Astrocyte (in vitro differentiated cells and primary cell): ENCODE data around the gene ARHGEF10L. TPM values are rescaled to one million over a fixed set of nuclear protein-coding genes. Genes with fewer than 3 reads are reported as not detected.

ENCODE experiments used
- DNase-seq: peaks from one replicate; pipeline ENCODE4 v3.0.0-alpha.2; 2010; ENCODE audit warnings: low read depth
- FAIRE-seq: peaks from 2 replicates; lab custom pipeline; 2011; peaks lifted over from hg19 to GRCh38; lab: Jason Lieb, UNC
- H2AFZ ChIP-seq: 2 replicates; pipeline ENCODE4 v1.6.0; 2012; ENCODE audit warnings: low read depth, low read length, inconsistent platforms
- H3K27ac ChIP-seq: 2 replicates; pipeline ENCODE4 v1.5.1; 2011; ENCODE audit warnings: low read depth, low read length, inconsistent platforms
- H3K27me3 ChIP-seq: 2 replicates; pipeline ENCODE4 v1.6.0; 2011; ENCODE audit warnings: low read length, inconsistent platforms; ENCODE audit not compliant: insufficient read depth
- H3K36me3 ChIP-seq: 2 replicates; pipeline ENCODE4 v1.5.1; 2011; ENCODE audit warnings: low read length, inconsistent platforms; ENCODE audit not compliant: insufficient read depth
- H3K4me1 ChIP-seq: 2 replicates; pipeline ENCODE4 v1.5.1; 2011; ENCODE audit warnings: low read length, inconsistent platforms; ENCODE audit not compliant: insufficient read depth
- H3K4me2 ChIP-seq: 2 replicates; pipeline ENCODE4 v1.6.0; 2012; ENCODE audit warnings: low read length, inconsistent platforms
- H3K4me3 ChIP-seq: 2 replicates; pipeline ENCODE4 v1.5.1; 2011; ENCODE audit warnings: low read depth, mild to moderate bottlenecking, low read length, inconsistent platforms; ENCODE audit not compliant: insufficient read depth
- H3K79me2 ChIP-seq: 2 replicates; pipeline ENCODE4 v1.6.0; 2012; ENCODE audit warnings: mild to moderate bottlenecking, low read length, inconsistent platforms; ENCODE audit not compliant: insufficient read depth
- H3K9ac ChIP-seq: 2 replicates; pipeline ENCODE4 v1.6.0; 2012; ENCODE audit warnings: mild to moderate bottlenecking, low read length, inconsistent platforms
- H3K9me3 ChIP-seq: 2 replicates; pipeline ENCODE4 v1.5.1; 2012; ENCODE audit warnings: low read depth, mild to moderate bottlenecking, low read length, inconsistent platforms; ENCODE audit not compliant: insufficient read depth
- H4K20me1 ChIP-seq: 2 replicates; pipeline ENCODE4 v1.6.0; 2012; ENCODE audit warnings: low read length, inconsistent platforms; ENCODE audit not compliant: insufficient read depth
- H3K27ac Mint-ChIP-seq: one replicate; pipeline ENCODE4 v1.8.0; 2021; ENCODE audit warnings: mild to moderate bottlenecking, mixed read lengths; ENCODE audit not compliant: unreplicated experiment
- H3K27me3 Mint-ChIP-seq: one replicate; pipeline ENCODE4 v1.8.0; 2021; ENCODE audit warnings: low read depth, mixed read lengths; ENCODE audit not compliant: unreplicated experiment
- H3K36me3 Mint-ChIP-seq: one replicate; pipeline ENCODE4 v1.8.0; 2021; ENCODE audit warnings: low read depth, mixed read lengths; ENCODE audit not compliant: unreplicated experiment
- H3K4me1 Mint-ChIP-seq: one replicate; pipeline ENCODE4 v1.8.0; 2021; ENCODE audit warnings: low read depth, mixed read lengths; ENCODE audit not compliant: unreplicated experiment
- H3K4me3 Mint-ChIP-seq: one replicate; pipeline ENCODE4 v1.8.0; 2021; ENCODE audit warnings: mild to moderate bottlenecking, moderate library complexity, mixed read lengths; ENCODE audit not compliant: unreplicated experiment
- H3K9me3 Mint-ChIP-seq: one replicate; pipeline ENCODE4 v1.8.0; 2021; ENCODE audit warnings: mild to moderate bottlenecking, mixed read lengths; ENCODE audit not compliant: unreplicated experiment
- EZH2 ChIP-seq: IDR thresholded peaks from 2 replicates; pipeline ENCODE4 v1.6.1; 2012; ENCODE audit warnings: mild to moderate bottlenecking, low read length, inconsistent platforms; ENCODE audit not compliant: insufficient read depth
- total RNA-seq: library from RNA; stranded (reverse); gene quantifications from 2 replicates; pipeline ENCODE4 v1.2.1, GENCODE V29; 2021
- TF ChIP-seq, protein P1 (sequence below): IDR thresholded peaks from 2 replicates; pipeline ENCODE4 v1.5.1; 2011; ENCODE audit warnings: low read depth, mild to moderate bottlenecking, inconsistent platforms, low read length, moderate library complexity; ENCODE audit not compliant: insufficient read depth

Gene ARHGEF10L
- total RNA-seq, 1 donor from 2014 or later = 14.2 TPM

DNA sequence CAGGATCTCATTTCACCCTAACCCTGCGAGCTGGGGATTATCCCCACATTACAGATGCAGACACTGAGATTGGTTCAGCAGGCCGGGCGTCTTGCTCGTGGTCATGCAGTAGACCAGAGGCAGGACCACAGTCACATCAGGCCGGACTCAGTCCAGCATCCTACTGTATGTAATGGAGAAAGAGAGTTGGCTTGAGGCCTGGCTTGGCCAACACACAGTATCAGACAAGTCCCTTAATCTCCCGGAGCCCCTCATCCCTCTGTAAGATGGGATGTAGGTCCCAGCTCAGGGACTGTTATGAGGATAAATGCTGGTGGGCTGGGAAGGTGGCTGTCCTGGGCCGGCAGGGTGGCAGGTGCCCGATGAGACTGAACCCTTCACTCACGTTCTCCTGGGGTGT is 149.5 kb downstream of the ARHGEF10L start:
- H3K4me1 Mint-ChIP-seq = no peaks in the 10 kb centered on the region
- Histone ChIP-seq H3K9ac (no peak overlapping the region), H3K4me3 (no peak overlapping the region), H3K27ac (no peak overlapping the region), H3K36me3 (no peaks in the 10 kb centered on the region), H3K4me1 (no peaks in the 10 kb centered on the region), H3K27me3 (no peaks in the 10 kb centered on the region), H3K79me2 (no peaks in the 10 kb centered on the region), H4K20me1 (peaks cover 4% of the 10 kb centered on the region), H2AFZ (no peak overlapping the region), H3K9me3 (no peaks in the 10 kb centered on the region), H3K4me2 (no peak overlapping the region)
- H3K27ac Mint-ChIP-seq = peak overlapping the region; percentile 41
- peaks cover 19% of the 10 kb centered on the region for H3K36me3 Mint-ChIP-seq
- H3K27me3 Mint-ChIP-seq = no peaks in the 10 kb centered on the region
- TF ChIP-seq EZH2 = no peak
- TF ChIP-seq, protein P1, sequence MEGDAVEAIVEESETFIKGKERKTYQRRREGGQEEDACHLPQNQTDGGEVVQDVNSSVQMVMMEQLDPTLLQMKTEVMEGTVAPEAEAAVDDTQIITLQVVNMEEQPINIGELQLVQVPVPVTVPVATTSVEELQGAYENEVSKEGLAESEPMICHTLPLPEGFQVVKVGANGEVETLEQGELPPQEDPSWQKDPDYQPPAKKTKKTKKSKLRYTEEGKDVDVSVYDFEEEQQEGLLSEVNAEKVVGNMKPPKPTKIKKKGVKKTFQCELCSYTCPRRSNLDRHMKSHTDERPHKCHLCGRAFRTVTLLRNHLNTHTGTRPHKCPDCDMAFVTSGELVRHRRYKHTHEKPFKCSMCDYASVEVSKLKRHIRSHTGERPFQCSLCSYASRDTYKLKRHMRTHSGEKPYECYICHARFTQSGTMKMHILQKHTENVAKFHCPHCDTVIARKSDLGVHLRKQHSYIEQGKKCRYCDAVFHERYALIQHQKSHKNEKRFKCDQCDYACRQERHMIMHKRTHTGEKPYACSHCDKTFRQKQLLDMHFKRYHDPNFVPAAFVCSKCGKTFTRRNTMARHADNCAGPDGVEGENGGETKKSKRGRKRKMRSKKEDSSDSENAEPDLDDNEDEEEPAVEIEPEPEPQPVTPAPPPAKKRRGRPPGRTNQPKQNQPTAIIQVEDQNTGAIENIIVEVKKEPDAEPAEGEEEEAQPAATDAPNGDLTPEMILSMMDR = no peak
- no peak for DNase-seq
- FAIRE-seq = no peak
- H3K9me3 Mint-ChIP-seq = peaks cover 5% of the 10 kb centered on the region
- H3K4me3 Mint-ChIP-seq = no peak overlapping the region

DNA sequence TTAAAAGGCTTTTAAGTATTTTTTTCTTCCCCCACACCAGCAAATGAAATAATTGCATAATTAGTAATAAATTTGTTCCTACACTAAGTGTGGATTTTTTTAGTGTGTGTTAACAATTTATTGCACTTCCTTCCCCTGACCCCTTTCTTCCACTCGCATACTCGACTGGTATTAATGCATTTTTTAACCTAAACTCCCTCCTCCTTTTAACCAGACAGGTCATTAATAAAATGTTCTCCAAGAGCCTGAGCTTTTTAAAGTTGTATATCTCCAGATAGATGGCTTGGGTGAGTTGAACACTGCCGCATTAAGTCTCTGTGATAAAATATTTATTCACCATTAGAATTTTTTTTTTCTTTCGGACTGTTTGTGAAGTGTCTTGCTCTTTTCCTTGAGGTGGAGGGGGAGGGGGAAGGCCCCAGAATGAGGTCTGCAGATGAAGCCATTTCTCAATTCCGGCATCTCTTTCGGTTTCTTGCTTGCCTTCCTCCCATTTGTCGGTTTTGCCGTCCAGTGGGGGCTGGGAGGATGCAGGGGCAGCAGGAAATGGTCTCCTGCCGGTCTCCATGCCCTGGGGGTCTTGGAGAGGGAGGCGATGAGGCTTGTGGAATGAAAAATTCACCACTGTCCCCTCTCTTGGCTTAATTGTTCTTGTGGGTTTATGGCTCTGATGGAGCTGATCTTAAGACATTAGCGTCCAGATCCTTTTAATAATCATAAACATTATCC is 151.6 kb downstream of the ARHGEF10L start:
- Histone ChIP-seq H4K20me1 (no peaks in the 10 kb centered on the region), H3K27me3 (no peaks in the 10 kb centered on the region), H2AFZ (no peak overlapping the region), H3K9ac (no peak overlapping the region), H3K9me3 (no peaks in the 10 kb centered on the region), H3K4me2 (no peak overlapping the region), H3K4me1 (peaks cover under 1% of the 10 kb centered on the region), H3K27ac (no peak overlapping the region), H3K36me3 (no peaks in the 10 kb centered on the region), H3K4me3 (no peak overlapping the region), H3K79me2 (no peaks in the 10 kb centered on the region)
- H3K9me3 Mint-ChIP-seq = peaks cover 5% of the 10 kb centered on the region
- peaks cover under 1% of the 10 kb centered on the region for H3K4me1 Mint-ChIP-seq
- H3K36me3 Mint-ChIP-seq = peaks cover 14% of the 10 kb centered on the region
- no peak overlapping the region for H3K27ac Mint-ChIP-seq
- no peak overlapping the region for H3K4me3 Mint-ChIP-seq
- no peak for DNase-seq
- H3K27me3 Mint-ChIP-seq = no peaks in the 10 kb centered on the region
- FAIRE-seq = no peak
- TF ChIP-seq, protein P1 = no peak
- no peak for TF ChIP-seq EZH2

DNA sequence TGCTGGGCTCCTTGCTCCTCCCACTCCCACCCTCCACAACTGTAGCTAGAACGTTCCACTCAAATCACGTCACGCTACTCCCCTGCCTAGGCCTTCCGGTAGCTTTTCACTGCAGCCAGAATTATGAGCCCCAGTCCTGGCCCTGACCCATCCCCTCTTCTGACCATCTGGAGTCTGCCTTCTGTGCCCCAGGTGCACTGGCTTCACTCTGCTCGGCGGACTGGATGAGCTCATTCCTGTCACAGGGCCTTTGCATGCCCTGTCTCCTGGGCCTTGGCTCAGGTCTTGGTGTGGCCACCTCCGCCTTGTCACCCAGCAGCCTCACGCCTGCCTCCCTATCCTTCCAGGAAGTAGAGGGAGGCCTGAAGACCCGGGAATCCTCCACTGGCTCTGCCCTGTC is 153.1 kb downstream of the ARHGEF10L start:
- no peak for FAIRE-seq
- H3K27ac Mint-ChIP-seq = no peak overlapping the region
- no peak overlapping the region for H3K27ac ChIP-seq
- H3K4me3 ChIP-seq = no peak overlapping the region
- H3K27me3 ChIP-seq = no peaks in the 10 kb centered on the region
- H3K4me1 Mint-ChIP-seq = peaks cover 6% of the 10 kb centered on the region
- peaks cover 10% of the 10 kb centered on the region for H3K36me3 Mint-ChIP-seq
- peaks cover 5% of the 10 kb centered on the region for H3K9me3 Mint-ChIP-seq
- no peaks in the 10 kb centered on the region for H3K36me3 ChIP-seq
- H3K79me2 ChIP-seq = no peaks in the 10 kb centered on the region
- H2AFZ ChIP-seq = no peak overlapping the region
- H3K9me3 ChIP-seq = no peaks in the 10 kb centered on the region
- no peaks in the 10 kb centered on the region for H3K27me3 Mint-ChIP-seq
- no peak overlapping the region for H3K4me3 Mint-ChIP-seq
- DNase-seq = no peak
- no peak overlapping the region for H3K9ac ChIP-seq
- H3K4me1 ChIP-seq = peaks cover 4% of the 10 kb centered on the region
- no peaks in the 10 kb centered on the region for H4K20me1 ChIP-seq
- no peak overlapping the region for H3K4me2 ChIP-seq
- TF ChIP-seq EZH2 = no peak
- TF ChIP-seq, protein P1 = no peak
